ENCODE data around the gene RPRD1A.
"Not testable (repeated sequence)": the region's sequence is repeated elsewhere in the genome, so short reads cannot be mapped to it uniquely, and the experiment has no call there.

RPRD1A gene

DNA sequence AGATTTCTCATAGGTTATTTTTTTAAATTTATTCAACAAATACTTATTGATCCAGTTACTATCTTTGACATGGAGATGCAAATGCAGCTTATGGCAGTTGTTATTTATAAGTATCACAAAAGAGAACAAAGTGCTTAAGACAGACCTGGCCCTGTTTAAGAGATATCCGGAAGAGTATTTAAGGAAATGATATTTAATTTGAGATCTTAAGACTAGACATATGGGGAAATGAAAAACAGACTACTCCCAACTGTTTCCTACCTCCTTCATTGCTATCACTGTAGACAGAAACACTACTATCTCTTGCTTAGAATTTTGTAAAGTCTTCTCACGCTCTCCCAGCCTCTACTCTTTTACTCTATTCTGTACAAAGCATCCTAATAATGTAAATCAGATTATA is 36.0 kb downstream of the RPRD1A start:
- no peaks in the 10 kb centered on the region for H3K27me3 ChIP-seq (ENCODE audit: low read length)
- H3K4me2 ChIP-seq (ENCODE audit: low read depth, low read length, poor library complexity, severe bottlenecking) = peak overlapping the region; percentile 36
- peaks cover 18% of the 10 kb centered on the region for H3K36me3 ChIP-seq (ENCODE audit: low read length)
- H3K27ac ChIP-seq (ENCODE audit: low read depth, low read length) = peak overlapping the region; percentile 56
- H4K20me1 ChIP-seq (ENCODE audit: low read depth, low read length) = no peaks in the 10 kb centered on the region
- 0 out of 2 replicates have a peak, but pooled peaks cover 12% of the 10 kb centered on the region for H3F3A ChIP-seq (ENCODE audit: insufficient read depth)
- no peak overlapping the region for H3K9ac ChIP-seq (ENCODE audit: low read length)
- no peaks in the 10 kb centered on the region for H3K9me2 ChIP-seq (replicated peaks; ENCODE audit: insufficient read depth, low read length)
- H2AFZ ChIP-seq (ENCODE audit: low read depth, low read length, severe bottlenecking) = no peak overlapping the region
- no peak overlapping the region for H3K4me3 ChIP-seq (ENCODE audit: insufficient read depth, low read length, poor library complexity, severe bottlenecking)
- TF ChIP-seq EZH2phosphoT487 (conservative IDR thresholded peaks at IDR 0.05; ENCODE audit: low read length) = no peak
- TF ChIP-seq, protein P1, sequence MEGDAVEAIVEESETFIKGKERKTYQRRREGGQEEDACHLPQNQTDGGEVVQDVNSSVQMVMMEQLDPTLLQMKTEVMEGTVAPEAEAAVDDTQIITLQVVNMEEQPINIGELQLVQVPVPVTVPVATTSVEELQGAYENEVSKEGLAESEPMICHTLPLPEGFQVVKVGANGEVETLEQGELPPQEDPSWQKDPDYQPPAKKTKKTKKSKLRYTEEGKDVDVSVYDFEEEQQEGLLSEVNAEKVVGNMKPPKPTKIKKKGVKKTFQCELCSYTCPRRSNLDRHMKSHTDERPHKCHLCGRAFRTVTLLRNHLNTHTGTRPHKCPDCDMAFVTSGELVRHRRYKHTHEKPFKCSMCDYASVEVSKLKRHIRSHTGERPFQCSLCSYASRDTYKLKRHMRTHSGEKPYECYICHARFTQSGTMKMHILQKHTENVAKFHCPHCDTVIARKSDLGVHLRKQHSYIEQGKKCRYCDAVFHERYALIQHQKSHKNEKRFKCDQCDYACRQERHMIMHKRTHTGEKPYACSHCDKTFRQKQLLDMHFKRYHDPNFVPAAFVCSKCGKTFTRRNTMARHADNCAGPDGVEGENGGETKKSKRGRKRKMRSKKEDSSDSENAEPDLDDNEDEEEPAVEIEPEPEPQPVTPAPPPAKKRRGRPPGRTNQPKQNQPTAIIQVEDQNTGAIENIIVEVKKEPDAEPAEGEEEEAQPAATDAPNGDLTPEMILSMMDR (IDR thresholded peaks at IDR 0.05; ENCODE audit: insufficient read depth, low read length, poor library complexity, severe bottlenecking) = no peak
- H3K79me2 ChIP-seq (ENCODE audit: insufficient read depth, low read length) = peaks cover 51% of the 10 kb centered on the region
- H3K9me3 ChIP-seq (ENCODE audit: insufficient read depth, low read length) = no peaks in the 10 kb centered on the region

DNA sequence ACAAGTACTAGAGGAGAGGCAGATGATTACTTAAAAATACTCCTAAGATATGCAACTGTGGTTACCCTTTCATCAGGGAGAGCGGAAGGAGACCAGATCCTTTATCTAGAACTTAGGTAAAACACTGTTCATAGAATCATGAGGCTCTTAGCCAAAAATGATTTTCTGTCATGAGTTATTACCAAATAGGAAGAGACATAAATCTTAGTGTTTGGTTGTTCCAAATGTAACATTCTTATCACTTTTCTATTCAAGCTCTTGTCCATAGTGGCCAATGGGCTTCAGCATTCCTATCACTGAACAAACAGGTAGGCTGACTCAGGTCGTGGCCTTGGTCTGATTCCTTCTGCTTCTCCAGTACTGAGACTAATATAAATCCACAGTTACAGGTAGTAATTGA is 38.5 kb downstream of the RPRD1A start:
- Histone ChIP-seq H3K27me3 (ENCODE audit: low read length) (no peaks in the 10 kb centered on the region), H3K9ac (ENCODE audit: low read length) (no peak overlapping the region), H3F3A (ENCODE audit: insufficient read depth) (peaks cover 12% of the 10 kb centered on the region; the same call in 1 of the 2 replicates), H2AFZ (ENCODE audit: low read depth, low read length, severe bottlenecking) (no peak overlapping the region), H3K9me3 (ENCODE audit: insufficient read depth, low read length) (no peaks in the 10 kb centered on the region), H3K4me3 (ENCODE audit: insufficient read depth, low read length, poor library complexity, severe bottlenecking) (no peak overlapping the region), H3K36me3 (ENCODE audit: low read length) (peaks cover 37% of the 10 kb centered on the region), H3K9me2 (replicated peaks; ENCODE audit: insufficient read depth, low read length) (no peaks in the 10 kb centered on the region), H4K20me1 (ENCODE audit: low read depth, low read length) (no peaks in the 10 kb centered on the region), H3K4me2 (ENCODE audit: low read depth, low read length, poor library complexity, severe bottlenecking) (no peak overlapping the region), H3K79me2 (ENCODE audit: insufficient read depth, low read length) (peaks cover 25% of the 10 kb centered on the region), H3K27ac (ENCODE audit: low read depth, low read length) (no peak overlapping the region)
- no peak for TF ChIP-seq EZH2phosphoT487 (conservative IDR thresholded peaks at IDR 0.05; ENCODE audit: low read length)
- TF ChIP-seq, protein P1 (IDR thresholded peaks at IDR 0.05; ENCODE audit: insufficient read depth, low read length, poor library complexity, severe bottlenecking) = no peak

DNA sequence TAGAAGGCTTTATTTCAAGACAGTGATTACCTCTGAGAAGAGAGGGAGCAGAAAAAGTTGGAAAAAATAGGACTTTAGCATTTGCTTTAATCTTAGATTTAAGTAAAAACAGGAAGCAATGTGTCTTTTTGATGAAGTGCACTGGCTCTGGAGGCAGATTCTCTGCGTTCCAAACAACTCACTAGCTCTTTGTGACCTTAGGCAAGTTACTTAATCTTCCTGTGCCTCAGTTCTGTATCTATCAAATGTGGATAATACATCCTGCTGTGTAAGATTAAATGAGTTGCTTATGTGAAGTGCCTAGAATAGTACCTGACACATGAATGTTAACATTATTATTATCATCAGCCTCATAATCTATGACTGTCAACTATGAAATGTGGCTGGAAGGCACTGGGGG is 42.3 kb downstream of the RPRD1A start:
- Histone ChIP-seq H3K27me3 (ENCODE audit: low read length) (no peaks in the 10 kb centered on the region), H3K9me3 (ENCODE audit: insufficient read depth, low read length) (no peaks in the 10 kb centered on the region), H3K9ac (ENCODE audit: low read length) (no peak overlapping the region), H3K36me3 (ENCODE audit: low read length) (peaks cover 34% of the 10 kb centered on the region), H3K4me3 (ENCODE audit: insufficient read depth, low read length, poor library complexity, severe bottlenecking) (no peak overlapping the region), H3K4me2 (ENCODE audit: low read depth, low read length, poor library complexity, severe bottlenecking) (no peak overlapping the region), H3K27ac (ENCODE audit: low read depth, low read length) (no peak overlapping the region), H3F3A (ENCODE audit: insufficient read depth) (peaks cover 3% of the 10 kb centered on the region; the same call in 1 of the 2 replicates), H3K9me2 (replicated peaks; ENCODE audit: insufficient read depth, low read length) (no peaks in the 10 kb centered on the region), H3K79me2 (ENCODE audit: insufficient read depth, low read length) (no peaks in the 10 kb centered on the region), H2AFZ (ENCODE audit: low read depth, low read length, severe bottlenecking) (no peak overlapping the region), H4K20me1 (ENCODE audit: low read depth, low read length) (no peaks in the 10 kb centered on the region)
- TF ChIP-seq EZH2phosphoT487 (conservative IDR thresholded peaks at IDR 0.05; ENCODE audit: low read length) = no peak
- TF ChIP-seq, protein P1 (IDR thresholded peaks at IDR 0.05; ENCODE audit: insufficient read depth, low read length, poor library complexity, severe bottlenecking) = no peak

DNA sequence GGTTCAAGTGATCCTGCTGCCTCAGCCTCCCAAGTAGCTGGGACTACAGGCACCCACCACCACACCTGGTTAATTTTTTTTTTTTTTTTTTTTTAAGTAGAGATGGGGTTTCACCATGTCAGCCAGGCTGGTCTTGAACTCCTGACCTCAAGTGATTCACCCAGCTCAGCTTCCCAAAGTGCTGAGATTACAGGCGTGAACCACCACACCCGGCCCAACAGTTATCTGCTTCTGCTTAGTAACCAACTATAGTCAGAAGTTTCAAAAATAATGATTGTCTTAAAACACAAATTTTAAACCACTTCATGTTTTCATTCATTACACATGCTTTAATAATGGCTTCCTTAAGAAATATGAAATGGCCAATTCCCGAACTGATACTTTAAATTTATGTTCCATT is 43.1 kb downstream of the RPRD1A start:
- not testable (repeated sequence) for H4K20me1 ChIP-seq (ENCODE audit: low read depth, low read length); H3K4me2 ChIP-seq (ENCODE audit: low read depth, low read length, poor library complexity, severe bottlenecking); H2AFZ ChIP-seq (ENCODE audit: low read depth, low read length, severe bottlenecking); H3K4me3 ChIP-seq (ENCODE audit: insufficient read depth, low read length, poor library complexity, severe bottlenecking); H3K27me3 ChIP-seq (ENCODE audit: low read length); H3K9me2 ChIP-seq (replicated peaks; ENCODE audit: insufficient read depth, low read length); H3K9ac ChIP-seq (ENCODE audit: low read length); H3K27ac ChIP-seq (ENCODE audit: low read depth, low read length); H3F3A ChIP-seq (ENCODE audit: insufficient read depth); H3K9me3 ChIP-seq (ENCODE audit: insufficient read depth, low read length); H3K79me2 ChIP-seq (ENCODE audit: insufficient read depth, low read length)
- peaks cover 34% of the 10 kb centered on the region for H3K36me3 ChIP-seq (ENCODE audit: low read length)
